Neutrophil (primary cell): Measurements from ENCODE around the gene ARAP3.

Experiments
- H3K27ac ChIP-seq: fragments of 200-600 bp; sonication (generic); 2 replicates; pipeline ENCODE4 v1.5.1; 2016; ENCODE audit warnings: mild to moderate bottlenecking, moderate library complexity
- H3K27me3 ChIP-seq: fragments of 200-600 bp; sonication (generic); 2 replicates; pipeline ENCODE4 v1.6.0; 2016; ENCODE audit warnings: mild to moderate bottlenecking
- H3K36me3 ChIP-seq: fragments of 200-600 bp; sonication (generic); 2 replicates; pipeline ENCODE4 v1.5.1; 2017
- H3K4me1 ChIP-seq, 2 experiments: fragments of 200-600 bp in 1 of 2; sonication (generic) in 1 of 2; 1 replicate in 1 of 2; 2 replicates in 1 of 2; pipeline versions ENCODE4 v1.5.1 to v1.6.1; 2013 to 2016; ENCODE audit warnings: low read depth in 1 of 2, low read length in 1 of 2, mild to moderate bottlenecking in 1 of 2, moderate library complexity in 1 of 2; ENCODE audit not compliant: control insufficient read depth in 1 of 2, insufficient read depth in 1 of 2
- H3K4me3 ChIP-seq, 2 experiments: fragments of 200-600 bp in 1 of 2; sonication (generic) in 1 of 2; 1 replicate in 1 of 2; 2 replicates in 1 of 2; pipeline ENCODE4 v1.5.1; 2013 to 2016; ENCODE audit warnings: low read depth in 1 of 2, low read length in 1 of 2, mild to moderate bottlenecking in 1 of 2, moderate library complexity in 1 of 2
- H3K9me3 ChIP-seq: fragments of 200-600 bp; sonication (generic); 2 replicates; pipeline ENCODE4 v1.5.1; 2016
- CTCF ChIP-seq: fragments of 200-600 bp; sonication (generic); IDR thresholded peaks from 2 replicates; pipeline ENCODE4 v1.5.1; 2016; ENCODE audit warnings: antibody characterized with exemption

The ARAP3 gene

GRCh38 chr5:141695627-141696215 is 13.7 kb upstream of the ARAP3 start:
- no peak overlapping the region for H3K4me3 ChIP-seq
- TF ChIP-seq CTCF = no peak
- peaks cover 12 to 13% of the 10 kb centered on the region in 2 experiments for H3K4me1 ChIP-seq
- no peak overlapping the region for H3K27ac ChIP-seq
- H3K9me3 ChIP-seq = no peaks in the 10 kb centered on the region
- no peaks in the 10 kb centered on the region for H3K36me3 ChIP-seq
- H3K27me3 ChIP-seq = peaks cover 60% of the 10 kb centered on the region

GRCh38 chr5:141694479-141694878 is 12.4 kb upstream of the ARAP3 start:
- H3K9me3 ChIP-seq = no peaks in the 10 kb centered on the region
- H3K27ac ChIP-seq = no peak overlapping the region
- H3K4me3 ChIP-seq = no peak overlapping the region
- H3K27me3 ChIP-seq = peaks cover 47% of the 10 kb centered on the region
- no peaks in the 10 kb centered on the region for H3K36me3 ChIP-seq
- TF ChIP-seq CTCF = no peak
- peaks cover 12 to 13% of the 10 kb centered on the region in 2 experiments for H3K4me1 ChIP-seq

GRCh38 chr5:141692919-141693725 is 11.1 kb upstream of the ARAP3 start:
- Histone ChIP-seq H3K27ac (no peak overlapping the region), H3K36me3 (no peaks in the 10 kb centered on the region), H3K27me3 (peaks cover 34% of the 10 kb centered on the region), H3K4me1 (peaks cover 12 to 13% of the 10 kb centered on the region in 2 experiments), H3K9me3 (no peaks in the 10 kb centered on the region), H3K4me3 (no peak overlapping the region)
- no peak for TF ChIP-seq CTCF

- peaks cover 27% of the 10 kb centered on the region for H3K27me3 ChIP-seq
Measured at GRCh38 chr5:141692533-141692888, 10.5 kb upstream of the ARAP3 start.

GRCh38 chr5:141691867-141692532 is 10.0 kb upstream of the ARAP3 start:
- Histone ChIP-seq H3K27ac (no peak overlapping the region), H3K9me3 (no peaks in the 10 kb centered on the region), H3K36me3 (no peaks in the 10 kb centered on the region), H3K4me3 (peak overlapping the region; percentile 42 to 43), H3K27me3 (peaks cover 22% of the 10 kb centered on the region), H3K4me1 (peaks cover 12 to 13% of the 10 kb centered on the region in 2 experiments)
- TF ChIP-seq CTCF = peak; percentile 96

More at GRCh38 chr5:141692533-141692888, 10.5 kb upstream of the ARAP3 start:
- no peak for TF ChIP-seq CTCF
- Histone ChIP-seq H3K9me3 (no peaks in the 10 kb centered on the region), H3K36me3 (no peaks in the 10 kb centered on the region), H3K4me1 (peaks cover 12 to 13% of the 10 kb centered on the region in 2 experiments), H3K27ac (no peak overlapping the region), H3K4me3 (peak overlapping the region; percentile 42 to 43)
